ENCODE data around the gene DIDO1. TPM values are rescaled to one million over a fixed set of nuclear protein-coding genes. Genes with fewer than 3 reads are reported as not detected.
"Not testable (repeated sequence)": the region's sequence is repeated elsewhere in the genome, so short reads cannot be mapped to it uniquely, and the experiment has no call there.

DIDO1 gene
- total and polyA plus RNA-seq, 2 donors (not counting 1 experiment from before 2014, with no cell fraction given): 57.6 to 124 TPM

DNA sequence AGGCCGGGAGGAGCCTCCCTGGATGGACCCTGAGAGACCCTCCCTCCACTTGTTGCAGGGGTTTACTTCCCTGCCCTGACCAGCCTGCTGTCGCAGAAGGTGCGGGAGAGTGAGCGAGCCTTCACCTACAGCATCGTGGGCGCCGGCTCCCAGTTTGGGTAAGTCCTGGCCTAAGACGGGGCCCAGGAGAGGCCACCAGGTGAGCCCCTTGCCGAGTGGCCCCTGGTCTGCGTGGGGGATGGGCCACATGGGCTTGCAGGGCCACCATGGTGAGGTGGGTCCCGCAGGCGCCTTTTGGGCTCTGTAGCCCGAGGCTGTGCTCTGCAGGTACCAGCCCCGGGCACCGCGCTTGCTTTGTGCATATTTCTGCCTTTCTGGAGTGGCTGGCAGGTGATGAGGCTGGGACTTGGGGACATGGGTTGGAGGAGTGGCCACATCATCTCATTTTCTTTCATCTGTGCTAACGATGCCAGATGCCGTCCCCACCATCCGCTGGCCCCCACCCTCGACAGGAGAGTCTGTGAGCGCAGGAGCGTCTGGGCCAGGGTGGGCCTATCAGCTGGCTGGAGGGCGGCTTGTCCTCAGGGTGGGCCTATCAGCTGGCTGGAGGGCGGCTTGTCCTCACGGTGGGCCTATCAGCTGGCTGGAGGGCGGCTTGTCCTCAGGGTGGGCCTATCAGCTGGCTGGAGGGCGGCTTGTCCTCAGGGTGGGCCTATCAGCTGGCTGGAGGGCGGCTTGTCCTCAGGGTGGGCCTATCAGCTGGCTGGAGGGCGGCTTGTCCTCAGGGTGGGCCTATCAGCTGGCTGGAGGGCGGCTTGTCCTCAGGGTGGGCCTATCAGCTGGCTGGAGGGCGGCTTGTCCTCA, 34.4 kb upstream of the DIDO1 start:
- Histone ChIP-seq H3K36me3 (replicated peaks in 1 of 2; ENCODE audit: control extremely low read depth in 1 of 2, control insufficient read depth in 1 of 2, extremely low read depth in 1 of 2, insufficient read depth in 2 of 2, low read length in 1 of 2) (peaks cover 0 to 60% of the 10 kb centered on the region in 2 experiments), H3K4me1 (ENCODE audit: control insufficient read depth in 2 of 2, insufficient read depth in 2 of 2, low read length in 2 of 2) (peaks cover 9 to 16% of the 10 kb centered on the region in 2 donors), H3K79me2 (ENCODE audit: control insufficient read depth, insufficient read depth, low read length) (peaks cover 54% of the 10 kb centered on the region), H4K20me1 (ENCODE audit: control insufficient read depth, insufficient read depth, low read length, poor library complexity, severe bottlenecking) (peaks cover 58% of the 10 kb centered on the region)
- H3K4me2 ChIP-seq (replicated peaks; ENCODE audit: low read depth, low read length, poor library complexity, severe bottlenecking); POLR2A ChIA-PET; H3K9me3 ChIP-seq (ENCODE audit: control extremely low read depth in 1 of 3, control insufficient read depth in 2 of 3, insufficient read depth in 1 of 3, low read length in 2 of 3); DNase-seq; H3K27me3 ChIP-seq (replicated peaks in 1 of 4; ENCODE audit: control extremely low read depth in 1 of 4, control insufficient read depth in 3 of 4, insufficient read depth in 4 of 4, low read length in 3 of 4); H3K27ac Mint-ChIP-seq; H3K4me3 ChIP-seq (ENCODE audit: control extremely low read depth in 1 of 5, extremely low read depth in 1 of 5, insufficient read depth in 1 of 5, low read depth in 2 of 5, low read length in 4 of 5); H3K9me3 Mint-ChIP-seq (ENCODE audit: insufficient read depth); H3K9ac ChIP-seq (ENCODE audit: low read length); ATAC-seq (ENCODE audit: low read depth); H2AFZ ChIP-seq (ENCODE audit: insufficient read depth, low read depth, low read length, poor library complexity, severe bottlenecking); H3K27me3 Mint-ChIP-seq; H3K4me3 Mint-ChIP-seq; intact Hi-C loops (cut with micrococcal nuclease); H3K27ac ChIP-seq (ENCODE audit: low read length in 2 of 2): not testable (repeated sequence)
- CTCF ChIA-PET: interaction anchor here (1.5 to 1.7 kb wide), 2 partner anchors 12 to 89 kb away, joined by 3 to 10 read pairs; no protein-coding TSS in a partner anchor
- 97% methylated on average over 19 of the region's 31 CpGs for WGBS (ENCODE audit: insufficient coverage)
- peaks cover 20% of the 10 kb centered on the region for H3K4me1 Mint-ChIP-seq

DNA sequence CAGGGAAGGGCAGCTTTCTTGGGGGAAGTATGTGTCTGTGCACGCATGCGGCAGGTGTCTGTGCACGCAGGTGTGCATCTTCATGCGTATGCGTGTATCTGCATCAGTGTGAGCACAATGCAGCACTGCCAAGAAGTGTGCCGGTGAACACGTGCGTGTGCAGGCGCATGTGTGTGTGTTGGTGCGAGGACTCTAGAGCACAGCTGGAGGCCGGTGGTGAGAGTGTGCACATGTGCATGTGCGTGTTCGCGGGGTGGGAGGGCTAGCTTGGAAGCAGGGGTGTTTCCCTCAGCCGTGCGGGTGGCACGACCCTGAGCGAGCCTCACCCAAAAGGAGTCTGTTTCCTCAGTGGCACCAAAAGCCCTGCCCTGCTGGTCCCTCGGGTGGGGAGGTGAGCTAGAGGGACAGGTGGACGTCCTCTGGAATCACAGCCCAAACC, 33.7 kb upstream of the DIDO1 start:
- Histone ChIP-seq H3K27me3 (replicated peaks in 1 of 4; ENCODE audit: control extremely low read depth in 1 of 4, control insufficient read depth in 3 of 4, insufficient read depth in 4 of 4, low read length in 3 of 4) (no peaks in the 10 kb centered on the region), H3K4me2 (replicated peaks; ENCODE audit: low read depth, low read length, poor library complexity, severe bottlenecking) (no peak overlapping the region), H2AFZ (ENCODE audit: insufficient read depth, low read depth, low read length, poor library complexity, severe bottlenecking) (no peak overlapping the region), H3K4me1 (ENCODE audit: control insufficient read depth in 2 of 2, insufficient read depth in 2 of 2, low read length in 2 of 2) (peaks cover 15 to 22% of the 10 kb centered on the region in 2 donors), H3K9ac (ENCODE audit: low read length) (no peak overlapping the region), H3K36me3 (replicated peaks in 1 of 2; ENCODE audit: control extremely low read depth in 1 of 2, control insufficient read depth in 1 of 2, extremely low read depth in 1 of 2, insufficient read depth in 2 of 2, low read length in 1 of 2) (peaks cover 0 to 56% of the 10 kb centered on the region in 2 experiments), H4K20me1 (ENCODE audit: control insufficient read depth, insufficient read depth, low read length, poor library complexity, severe bottlenecking) (peaks cover 54% of the 10 kb centered on the region), H3K9me3 (ENCODE audit: control extremely low read depth in 1 of 3, control insufficient read depth in 2 of 3, insufficient read depth in 1 of 3, low read length in 2 of 3) (no peaks in the 10 kb centered on the region), H3K79me2 (ENCODE audit: control insufficient read depth, insufficient read depth, low read length) (peaks cover 60% of the 10 kb centered on the region), H3K27ac (ENCODE audit: low read length in 2 of 2) (no peak overlapping the region), H3K4me3 (ENCODE audit: control extremely low read depth in 1 of 5, extremely low read depth in 1 of 5, insufficient read depth in 1 of 5, low read depth in 2 of 5, low read length in 4 of 5) (no peak overlapping the region)
- H3K27me3 Mint-ChIP-seq: no peaks in the 10 kb centered on the region
- no peak for ATAC-seq (ENCODE audit: low read depth)
- intact Hi-C loops (cut with micrococcal nuclease): loop anchor here (10.0 kb wide), 3 partner anchors 45 to 935 kb away; partner anchors contain the start of genes BHLHE23, DNAJC5 and MRGBP
- ChIA-PET POLR2A (interaction anchor here (0.5 kb wide), 1 partner anchor 593 kb away, joined by 3 read pairs; no protein-coding TSS in a partner anchor), CTCF (interaction anchor here (1.5 to 1.7 kb wide), 2 partner anchors 13 to 88 kb away, joined by 3 to 10 read pairs; no protein-coding TSS in a partner anchor)
- DNase-seq: no peak
- no peak overlapping the region for H3K4me3 Mint-ChIP-seq
- H3K9me3 Mint-ChIP-seq (ENCODE audit: insufficient read depth): no peaks in the 10 kb centered on the region
- peaks cover 24% of the 10 kb centered on the region for H3K4me1 Mint-ChIP-seq
- TF ChIP-seq, protein P1, sequence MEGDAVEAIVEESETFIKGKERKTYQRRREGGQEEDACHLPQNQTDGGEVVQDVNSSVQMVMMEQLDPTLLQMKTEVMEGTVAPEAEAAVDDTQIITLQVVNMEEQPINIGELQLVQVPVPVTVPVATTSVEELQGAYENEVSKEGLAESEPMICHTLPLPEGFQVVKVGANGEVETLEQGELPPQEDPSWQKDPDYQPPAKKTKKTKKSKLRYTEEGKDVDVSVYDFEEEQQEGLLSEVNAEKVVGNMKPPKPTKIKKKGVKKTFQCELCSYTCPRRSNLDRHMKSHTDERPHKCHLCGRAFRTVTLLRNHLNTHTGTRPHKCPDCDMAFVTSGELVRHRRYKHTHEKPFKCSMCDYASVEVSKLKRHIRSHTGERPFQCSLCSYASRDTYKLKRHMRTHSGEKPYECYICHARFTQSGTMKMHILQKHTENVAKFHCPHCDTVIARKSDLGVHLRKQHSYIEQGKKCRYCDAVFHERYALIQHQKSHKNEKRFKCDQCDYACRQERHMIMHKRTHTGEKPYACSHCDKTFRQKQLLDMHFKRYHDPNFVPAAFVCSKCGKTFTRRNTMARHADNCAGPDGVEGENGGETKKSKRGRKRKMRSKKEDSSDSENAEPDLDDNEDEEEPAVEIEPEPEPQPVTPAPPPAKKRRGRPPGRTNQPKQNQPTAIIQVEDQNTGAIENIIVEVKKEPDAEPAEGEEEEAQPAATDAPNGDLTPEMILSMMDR (IDR thresholded peaks at IDR 0.05): no peak
- no peak for TF ChIP-seq EZH2 (IDR thresholded peaks at IDR 0.05; ENCODE audit: borderline replicate concordance, insufficient read depth, low read depth, low read length, poor library complexity, severe bottlenecking)
- WGBS (ENCODE audit: insufficient coverage): 90% methylated on average over 20 of the region's 20 CpGs
- no peak overlapping the region for H3K27ac Mint-ChIP-seq

All from B cell (primary cell).